Kidney epithelial cell (primary cell): ENCODE results near the gene MGARP. TPM values are rescaled to one million over a fixed set of nuclear protein-coding genes. Genes with fewer than 3 reads are reported as not detected.

Source experiments
- DNase-seq: peaks from one replicate; pipeline ENCODE4 v3.0.0-alpha.2; 2010; ENCODE audit warnings: low read depth
- H3K27me3 ChIP-seq: 2 replicates; pipeline ENCODE4 v1.6.0; 2011; ENCODE audit warnings: low read length; ENCODE audit not compliant: control insufficient read depth, insufficient read depth
- H3K36me3 ChIP-seq: 2 replicates; pipeline ENCODE4 v1.5.1; 2011; ENCODE audit warnings: low read length; ENCODE audit not compliant: control insufficient read depth, insufficient read depth
- H3K4me3 ChIP-seq: 2 replicates; pipeline ENCODE4 v1.5.1; 2011; ENCODE audit warnings: low read depth, mild to moderate bottlenecking, control low read depth, low read length
- CTCF ChIP-seq: IDR thresholded peaks from 2 replicates; pipeline ENCODE4 v1.5.1; 2011; ENCODE audit warnings: mild to moderate bottlenecking, moderate library complexity, low read length, control low read depth, inconsistent platforms; ENCODE audit not compliant: insufficient read depth, poor library complexity, severe bottlenecking
- total RNA-seq: library from RNA; depleted of rRNA; stranded (reverse); fragments of >200 nt; gene quantifications from 2 replicates; pipeline ENCODE4 v1.2.3, GENCODE V29; 2015

MGARP gene
- total RNA-seq, 1 donor from 2014 or later, result 0.08 TPM

DNA sequence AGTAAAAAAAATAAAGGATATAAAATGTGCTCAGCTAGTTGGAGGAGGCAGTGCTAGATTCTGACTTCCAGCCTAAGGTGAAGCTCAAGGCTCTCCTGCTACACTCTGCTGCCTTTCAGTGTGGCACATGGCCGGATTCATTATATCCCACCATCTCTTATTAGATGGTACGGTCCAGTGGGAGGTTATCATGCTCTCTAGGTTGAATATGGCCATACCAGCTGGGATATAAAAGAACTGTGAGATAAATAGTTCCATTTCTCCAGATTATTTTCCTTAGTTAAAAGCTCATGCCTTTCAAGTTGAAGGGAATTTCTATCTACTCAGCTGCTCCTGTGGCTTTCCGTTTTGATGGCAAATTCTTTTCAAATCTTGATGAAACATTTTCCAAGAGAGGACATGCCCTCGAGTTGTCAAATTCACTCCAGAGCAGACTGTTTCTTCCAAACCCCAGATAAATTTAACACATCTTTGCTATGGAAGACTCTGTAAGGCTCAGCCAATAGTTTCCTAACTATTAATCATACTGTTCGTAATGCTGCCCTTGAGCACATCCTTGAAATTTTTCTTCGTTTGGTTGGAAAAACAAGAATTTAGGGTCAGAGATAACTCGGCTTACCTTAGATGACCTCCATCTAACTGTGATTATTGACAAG is 2.2 kb upstream of the MGARP start:
- no peak for TF ChIP-seq CTCF
- Histone ChIP-seq H3K27me3 (peaks cover 7% of the 10 kb centered on the region), H3K4me3 (no peak overlapping the region), H3K36me3 (no peaks in the 10 kb centered on the region)
- no peak for DNase-seq

GRCh38 chr4:139278912-139279759 is 889 bp downstream of the MGARP start:
- no peak for TF ChIP-seq CTCF
- H3K36me3 ChIP-seq, result no peaks in the 10 kb centered on the region
- H3K27me3 ChIP-seq, result peaks cover 7% of the 10 kb centered on the region
- H3K4me3 ChIP-seq, result peak overlapping the region; percentile 50
- DNase-seq, result no peak

DNA sequence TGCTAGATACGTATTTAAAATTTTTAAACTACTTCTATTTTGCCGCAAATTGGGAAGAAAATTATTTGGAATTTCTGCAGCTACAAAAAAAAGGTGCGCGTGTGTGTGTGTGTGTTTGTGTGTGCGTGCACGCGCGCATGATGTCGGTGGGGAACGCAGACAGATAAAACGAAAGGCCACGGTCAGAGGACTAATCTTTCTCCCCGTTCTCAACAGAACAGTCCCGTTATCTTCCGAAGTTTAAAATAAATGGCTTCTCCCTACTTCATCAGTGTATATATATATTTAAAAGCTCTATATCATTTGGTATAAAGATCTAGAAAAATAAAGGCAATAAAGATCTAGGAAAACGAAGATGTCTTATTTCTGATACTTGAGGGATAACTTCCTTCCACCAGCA is 1.5 kb downstream of the MGARP start:
- no peak overlapping the region for H3K4me3 ChIP-seq

DNA sequence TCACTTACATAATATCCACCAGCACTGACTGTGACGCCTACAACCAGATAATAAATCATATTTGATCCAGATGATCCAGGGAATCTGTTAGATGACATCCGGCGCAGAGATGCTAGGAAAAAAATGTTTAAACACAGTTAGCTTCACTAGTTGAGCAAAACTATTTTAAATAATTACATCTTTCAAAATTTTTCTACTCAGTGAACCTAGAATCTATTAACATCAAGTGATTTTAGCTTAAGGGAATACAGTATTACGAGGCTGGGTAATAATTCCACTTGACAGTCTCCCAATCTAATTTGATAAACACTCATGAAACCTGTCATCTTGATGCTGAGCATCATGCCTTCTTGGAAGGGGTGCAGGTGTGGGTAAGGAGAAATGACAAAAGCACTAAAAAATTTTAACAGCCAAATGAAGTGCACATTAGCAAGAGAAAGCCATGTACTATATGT is 4.7 kb downstream of the MGARP start:
- Histone ChIP-seq H3K27me3 (peaks cover 7% of the 10 kb centered on the region), H3K4me3 (no peak overlapping the region), H3K36me3 (no peaks in the 10 kb centered on the region)
- TF ChIP-seq CTCF, result no peak
- no peak for DNase-seq

More for the DNA sequence above, 1.5 kb downstream of the MGARP start:
- Histone ChIP-seq H3K27me3 (peaks cover 7% of the 10 kb centered on the region), H3K36me3 (no peaks in the 10 kb centered on the region)
- no peak for DNase-seq
- TF ChIP-seq CTCF, result no peak

DNA sequence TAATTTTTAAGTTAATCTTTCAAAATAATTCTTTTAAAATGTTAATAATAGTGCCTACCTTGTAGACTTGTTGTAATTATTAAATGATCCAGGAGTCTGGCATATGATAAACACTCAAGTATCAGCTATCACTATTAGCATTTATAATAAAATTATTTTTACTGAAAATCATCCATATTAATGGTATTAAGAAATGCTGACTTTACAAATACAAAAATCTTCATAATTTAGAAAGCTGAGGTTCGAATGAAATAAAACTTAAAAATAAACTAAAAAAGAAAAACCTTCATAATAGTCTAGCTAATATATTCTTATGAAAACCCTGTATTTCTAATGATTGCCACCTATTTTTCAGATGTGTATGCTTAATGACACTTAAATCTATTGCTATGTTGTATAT is 5.2 kb downstream of the MGARP start:
- DNase-seq, result no peak
- TF ChIP-seq CTCF, result no peak

GRCh38 chr4:139273835-139274234 is 6.2 kb downstream of the MGARP start:
- DNase-seq, result no peak
- Histone ChIP-seq H3K27me3 (no peaks in the 10 kb centered on the region), H3K4me3 (no peak overlapping the region), H3K36me3 (no peaks in the 10 kb centered on the region)
- no peak for TF ChIP-seq CTCF

More for the DNA sequence above, 5.2 kb downstream of the MGARP start:
- Histone ChIP-seq H3K27me3 (peaks cover 5% of the 10 kb centered on the region), H3K36me3 (no peaks in the 10 kb centered on the region), H3K4me3 (no peak overlapping the region)
